ENCODE results near the gene HLA-DQB2.

HLA-DQB2 gene

DNA sequence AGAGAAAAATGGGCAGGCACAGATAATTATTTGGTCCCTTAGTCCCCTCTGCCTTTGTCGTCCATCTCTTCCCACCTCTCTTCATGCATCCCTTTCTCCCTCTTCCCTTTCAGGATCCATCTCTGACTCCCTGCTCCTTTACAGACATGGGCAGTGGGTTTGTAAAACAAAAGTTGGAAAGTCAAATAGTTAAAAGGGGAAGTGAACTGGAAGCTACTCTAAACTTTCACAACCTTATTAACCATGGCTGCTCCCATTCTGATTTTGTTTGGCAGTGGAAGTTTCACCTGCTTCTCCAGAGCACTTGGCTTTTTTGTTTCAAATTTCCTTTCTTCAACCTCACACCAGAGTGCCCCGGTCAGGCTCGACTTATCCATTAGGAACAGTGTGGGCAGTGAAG, 21.0 kb downstream of the HLA-DQB2 start:
- DNase-seq: no peak

- no peak for DNase-seq
Observed at GRCh38 chr6:32741031-32741960, 22.0 kb downstream of the HLA-DQB2 start, which contains the start of gene HLA-DQA2. HLA-DQA2 (plus strand) TSS chr6:32741391; CDS start chr6:32741444, 53 bp downstream.

DNA sequence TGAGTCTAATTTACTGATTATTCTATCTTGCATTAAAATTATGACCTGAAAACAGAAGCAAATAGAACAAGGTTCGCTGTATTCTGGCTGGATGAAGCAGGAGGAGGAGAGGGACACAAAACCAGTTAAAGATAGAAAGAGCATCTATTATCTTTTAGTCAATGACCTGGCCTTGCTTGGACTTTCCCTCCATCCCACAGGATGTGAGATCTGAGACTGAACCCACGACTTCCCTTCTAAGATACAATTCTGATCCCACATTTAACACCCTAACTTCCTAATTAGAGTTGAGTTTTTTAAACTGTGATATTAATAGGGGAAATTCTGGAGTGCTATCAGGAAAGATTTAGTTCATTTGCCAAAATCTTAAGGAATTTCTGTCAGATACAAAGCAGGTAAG, 25.2 kb downstream of the HLA-DQB2 start:
- DNase-seq: no peak

GRCh38 chr6:32718879-32719278, 44.5 kb downstream of the HLA-DQB2 start:
- DNase-seq: no peak

DNA sequence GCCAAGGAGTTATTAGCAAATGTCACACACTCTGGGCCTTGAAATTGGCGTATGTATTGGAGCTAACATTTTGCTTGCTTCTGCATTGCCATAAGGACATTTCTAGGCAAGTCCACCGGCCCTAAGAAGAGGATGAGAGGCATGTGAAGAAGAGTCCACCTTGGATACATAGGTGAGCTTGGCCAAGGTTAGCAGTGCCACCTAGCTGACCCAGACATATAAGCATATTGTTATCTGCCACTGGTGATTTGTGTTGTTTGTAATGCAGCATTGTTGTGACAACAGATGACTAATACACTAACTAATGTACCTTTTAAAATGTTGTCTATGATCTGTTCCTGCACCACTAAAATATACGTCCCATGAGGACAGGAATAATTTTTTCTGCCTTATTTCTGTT, 46.9 kb downstream of the HLA-DQB2 start:
- DNase-seq: no peak

DNA sequence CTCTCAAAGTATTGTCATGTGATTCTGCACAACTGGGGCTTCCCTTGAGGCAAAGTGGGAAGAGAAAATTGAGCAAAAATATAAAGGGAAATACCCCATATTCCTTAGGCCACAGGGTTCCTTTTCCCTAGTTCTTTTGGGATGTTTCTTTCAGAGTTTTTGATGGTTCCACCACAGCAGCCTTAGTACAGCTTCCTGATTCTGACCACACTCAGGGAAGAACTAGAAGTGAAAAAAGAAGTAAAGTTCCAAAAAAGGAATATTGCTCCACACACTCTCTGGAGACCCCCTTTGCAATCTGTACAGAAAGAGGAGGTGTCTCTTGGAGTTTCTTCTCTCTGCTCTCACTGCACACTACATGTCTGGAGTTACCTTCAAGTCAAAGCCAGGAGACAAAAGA, 50.1 kb downstream of the HLA-DQB2 start:
- no peak for DNase-seq

GRCh38 chr6:32709625-32710024, 53.7 kb downstream of the HLA-DQB2 start:
- DNase-seq: no peak
